ENCODE measurements around the gene DLGAP4. TPM values are rescaled to one million over a fixed set of nuclear protein-coding genes. Genes with fewer than 3 reads are reported as not detected.

DLGAP4 gene
- total and polyA plus RNA-seq, 2 experiments from 2014 or later, result 14.3 to 68.1 TPM

GRCh38 chr20:36487069-36487468 lies 180.9 kb downstream of the DLGAP4 start:
- 95 to 100% methylated on average over 1 of the region's 1 CpG for WGBS, 2 experiments (ENCODE audit: low coverage in 1 of 2, low lambda C conversion rate in 2 of 2, missing lambda C conversion rate in 2 of 2)
- H3K27me3 ChIP-seq (replicated peaks; ENCODE audit: insufficient read depth), result no peaks in the 10 kb centered on the region
- no peak overlapping the region for H2AFZ ChIP-seq
- peaks cover 33% of the 10 kb centered on the region for H3F3A ChIP-seq (ENCODE audit: insufficient read depth)
- TF ChIP-seq EZH2 (IDR thresholded peaks at IDR 0.05; ENCODE audit: insufficient read depth, poor library complexity, severe bottlenecking) (no peak), EZH2phosphoT487 (IDR thresholded peaks at IDR 0.05; ENCODE audit: insufficient read depth, low read depth) (no peak)
- no peaks in the 10 kb centered on the region for H3K9me2 ChIP-seq (ENCODE audit: insufficient read depth)
- no peak overlapping the region for H3K4me2 ChIP-seq (ENCODE audit: unreplicated experiment)
- H3K9me3 ChIP-seq (ENCODE audit: low read depth), result no peaks in the 10 kb centered on the region
- H3K4me3 ChIP-seq, result no peak overlapping the region
- H3K36me3 ChIP-seq (ENCODE audit: low read depth), result no peaks in the 10 kb centered on the region
- in situ Hi-C loops (cut with MboI), result no loop called here
- H3K79me2 ChIP-seq (ENCODE audit: insufficient read depth), result peaks cover 100% of the 10 kb centered on the region
- peaks cover 36% of the 10 kb centered on the region for H4K20me1 ChIP-seq (ENCODE audit: insufficient read depth)
- no peak overlapping the region for H3K9ac ChIP-seq
- DNase-seq, result no peak
- peaks cover 54% of the 10 kb centered on the region for H3K4me1 ChIP-seq (ENCODE audit: insufficient read depth)
- no peak overlapping the region for H3K27ac ChIP-seq

DNA sequence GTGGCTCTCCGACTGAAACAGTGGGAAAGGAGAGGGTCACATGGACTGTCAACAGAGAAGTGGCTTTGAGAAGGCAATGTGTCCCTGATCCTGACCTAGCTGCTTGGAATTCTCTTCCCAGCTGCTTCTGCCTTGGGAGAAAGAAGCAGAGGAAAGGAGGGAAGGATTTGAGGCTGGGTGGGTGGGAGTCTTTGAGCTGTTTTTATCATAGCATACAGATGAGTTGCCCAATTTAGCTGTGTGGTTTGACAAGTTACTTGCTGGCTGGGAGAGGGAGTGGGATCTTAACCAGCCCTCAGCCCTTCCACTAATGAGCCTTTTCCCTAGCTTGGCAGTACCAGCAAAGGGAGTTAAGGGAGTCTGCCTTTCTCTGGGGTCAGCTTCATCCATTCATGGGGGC lies 184.1 kb downstream of the DLGAP4 start:
- Histone ChIP-seq H3K4me2 (ENCODE audit: unreplicated experiment) (no peak overlapping the region), H3K9ac (no peak overlapping the region), H3K36me3 (ENCODE audit: low read depth) (0 out of 2 replicates have a peak, but pooled peaks cover 4% of the 10 kb centered on the region), H3K79me2 (ENCODE audit: insufficient read depth) (peaks cover 97% of the 10 kb centered on the region), H2AFZ (no peak overlapping the region), H3F3A (ENCODE audit: insufficient read depth) (peaks cover 51% of the 10 kb centered on the region), H3K27ac (peak overlapping the region; percentile 19; the same call in 1 of the 2 replicates), H4K20me1 (ENCODE audit: insufficient read depth) (peaks cover 22% of the 10 kb centered on the region; the same call in 1 of the 2 replicates), H3K4me1 (ENCODE audit: insufficient read depth) (peaks cover 55% of the 10 kb centered on the region), H3K27me3 (replicated peaks; ENCODE audit: insufficient read depth) (no peaks in the 10 kb centered on the region), H3K9me2 (ENCODE audit: insufficient read depth) (no peaks in the 10 kb centered on the region), H3K9me3 (ENCODE audit: low read depth) (no peaks in the 10 kb centered on the region), H3K4me3 (no peak overlapping the region)
- TF ChIP-seq EZH2 (IDR thresholded peaks at IDR 0.05; ENCODE audit: insufficient read depth, poor library complexity, severe bottlenecking) (no peak), EZH2phosphoT487 (IDR thresholded peaks at IDR 0.05; ENCODE audit: insufficient read depth, low read depth) (no peak)
- DNase-seq, result no peak
- in situ Hi-C loops (cut with MboI), result no loop called here
- 33% methylated on average over 1 of the region's 1 CpG for WGBS, 2 experiments (ENCODE audit: low coverage in 1 of 2, low lambda C conversion rate in 2 of 2, missing lambda C conversion rate in 2 of 2)

- no peak for TF ChIP-seq EZH2 (IDR thresholded peaks at IDR 0.05; ENCODE audit: insufficient read depth, poor library complexity, severe bottlenecking)
- TF ChIP-seq EZH2phosphoT487 (IDR thresholded peaks at IDR 0.05; ENCODE audit: insufficient read depth, low read depth), result no peak
- Histone ChIP-seq H3K4me2 (ENCODE audit: unreplicated experiment) (peak overlapping the region; percentile 12), H3K4me1 (ENCODE audit: insufficient read depth) (peaks cover 55% of the 10 kb centered on the region)
Measured at GRCh38 chr20:36491901-36492617, 185.9 kb downstream of the DLGAP4 start.

DNA sequence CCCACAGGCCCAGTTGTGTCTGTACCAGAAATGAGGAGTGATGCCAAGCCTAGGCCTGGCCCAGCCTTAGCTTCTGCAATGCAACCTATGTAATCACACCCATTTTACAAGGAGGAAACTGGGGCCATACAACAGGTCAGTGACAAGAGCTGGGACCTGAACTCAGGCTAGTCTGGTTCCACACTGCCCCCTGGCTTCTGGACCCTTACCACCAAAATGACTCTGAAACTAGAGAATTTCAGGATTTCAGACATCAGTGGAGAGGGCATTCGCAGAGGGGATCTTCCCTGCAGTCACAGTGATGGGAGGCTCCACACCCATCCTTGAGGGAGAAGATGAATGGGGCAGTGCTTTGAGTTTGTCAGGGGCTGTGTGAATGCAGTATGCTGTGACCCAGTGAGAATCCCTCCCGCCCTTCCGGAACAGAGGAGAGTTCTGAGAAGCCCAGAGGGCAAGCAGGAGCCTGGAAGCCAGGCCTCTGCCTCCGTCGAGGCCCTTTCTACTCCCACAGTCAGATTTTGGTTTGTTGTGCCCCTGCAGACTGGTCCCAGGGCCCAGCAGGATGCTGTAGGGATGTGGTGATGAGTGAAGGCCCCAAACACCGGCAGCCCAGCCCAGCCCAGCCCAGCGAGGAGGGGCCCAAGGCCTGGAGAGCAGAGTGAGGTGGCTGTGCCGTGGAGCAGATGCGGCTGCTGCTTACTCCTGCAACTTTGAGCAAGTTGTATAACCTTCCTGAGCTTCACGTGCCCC lies 187.1 kb downstream of the DLGAP4 start:
- H3K9me3 ChIP-seq (ENCODE audit: low read depth), result no peaks in the 10 kb centered on the region
- no peak for TF ChIP-seq EZH2 (IDR thresholded peaks at IDR 0.05; ENCODE audit: insufficient read depth, poor library complexity, severe bottlenecking)
- no peak for TF ChIP-seq EZH2phosphoT487 (IDR thresholded peaks at IDR 0.05; ENCODE audit: insufficient read depth, low read depth)
- DNase-seq, result no peak
- H3K4me2 ChIP-seq (ENCODE audit: unreplicated experiment), result peak overlapping the region; percentile 33
- no peak overlapping the region for H3K4me3 ChIP-seq
- 39 to 41% methylated on average over 10 of the region's 10 CpGs for WGBS, 2 experiments (ENCODE audit: low coverage in 1 of 2, low lambda C conversion rate in 2 of 2, missing lambda C conversion rate in 2 of 2)
- in situ Hi-C loops (cut with MboI), result no loop called here
- H3K9ac ChIP-seq, result peak overlapping the region; percentile 55
- peaks cover 19% of the 10 kb centered on the region; the same call in 1 of the 2 replicates for H3K36me3 ChIP-seq (ENCODE audit: low read depth)
- peaks cover 97% of the 10 kb centered on the region for H3K79me2 ChIP-seq (ENCODE audit: insufficient read depth)
- H4K20me1 ChIP-seq (ENCODE audit: insufficient read depth), result peaks cover 23% of the 10 kb centered on the region; the same call in 1 of the 2 replicates
- H3K27me3 ChIP-seq (replicated peaks; ENCODE audit: insufficient read depth), result no peaks in the 10 kb centered on the region
- H2AFZ ChIP-seq, result no peak overlapping the region
- H3K4me1 ChIP-seq (ENCODE audit: insufficient read depth), result peaks cover 55% of the 10 kb centered on the region
- H3K9me2 ChIP-seq (ENCODE audit: insufficient read depth), result no peaks in the 10 kb centered on the region
- peaks cover 65% of the 10 kb centered on the region for H3F3A ChIP-seq (ENCODE audit: insufficient read depth)
- peak overlapping the region; percentile 81 for H3K27ac ChIP-seq

More at GRCh38 chr20:36491901-36492617, 185.9 kb downstream of the DLGAP4 start:
- Histone ChIP-seq H3K36me3 (ENCODE audit: low read depth) (peaks cover 8% of the 10 kb centered on the region; the same call in 1 of the 2 replicates), H3F3A (ENCODE audit: insufficient read depth) (peaks cover 65% of the 10 kb centered on the region), H2AFZ (no peak overlapping the region), H3K27ac (peak overlapping the region; percentile 81), H3K79me2 (ENCODE audit: insufficient read depth) (peaks cover 97% of the 10 kb centered on the region), H3K9me3 (ENCODE audit: low read depth) (no peaks in the 10 kb centered on the region), H3K4me3 (no peak overlapping the region), H3K27me3 (replicated peaks; ENCODE audit: insufficient read depth) (no peaks in the 10 kb centered on the region), H3K9me2 (ENCODE audit: insufficient read depth) (no peaks in the 10 kb centered on the region), H4K20me1 (ENCODE audit: insufficient read depth) (peaks cover 23% of the 10 kb centered on the region; the same call in 1 of the 2 replicates), H3K9ac (peak overlapping the region; percentile 55)
- in situ Hi-C loops (cut with MboI), result no loop called here
- peak; percentile 53 for DNase-seq
- WGBS, 2 experiments (ENCODE audit: low coverage in 1 of 2, low lambda C conversion rate in 2 of 2, missing lambda C conversion rate in 2 of 2), result 34 to 42% methylated on average over 8 of the region's 8 CpGs
